ENCODE measurements around the gene NEURL1B. TPM values are rescaled to one million over a fixed set of nuclear protein-coding genes. Genes with fewer than 3 reads are reported as not detected.

The NEURL1B gene
- total RNA-seq, 6 experiments from 2014 or later = 4.9 to 9.8 (median 6.4) TPM

DNA sequence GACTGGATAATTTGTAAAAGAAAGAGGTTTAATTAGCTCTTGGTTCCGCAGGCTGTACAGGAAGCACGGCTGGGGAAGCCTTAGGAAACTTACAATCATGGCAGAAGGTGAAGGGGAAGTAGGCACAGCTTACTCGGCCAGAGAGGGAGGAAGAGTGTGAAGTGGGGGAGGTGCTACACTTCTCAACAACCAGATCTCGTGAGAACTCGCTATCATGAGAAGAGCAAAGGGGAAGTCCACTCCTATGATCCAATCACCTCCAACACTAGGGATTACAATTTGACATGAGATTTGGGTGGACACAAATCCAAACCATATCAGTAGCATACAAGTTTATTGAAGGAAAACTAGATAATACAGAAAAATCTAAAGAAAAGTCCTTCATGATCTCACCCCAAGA, 39.9 kb downstream of the NEURL1B start:
- ATAC-seq (peak in 2 of 4 donors; percentile 18 to 29), DNase-seq (no peak)
- intact Hi-C loops (cut with DNase I) = no loop called here
- WGBS (ENCODE audit: insufficient coverage, low coverage, low lambda C conversion rate, missing lambda C conversion rate) = 49% methylated on average over 5 of the region's 5 CpGs
- no peak overlapping the region for H3K4me3 ChIP-seq
- no peaks in the 10 kb centered on the region for H3K4me1 ChIP-seq
- H3K9me3 ChIP-seq = no peaks in the 10 kb centered on the region
- H3K36me3 ChIP-seq = no peaks in the 10 kb centered on the region
- no peak overlapping the region for H3K27ac ChIP-seq
- no peaks in the 10 kb centered on the region for H3K27me3 ChIP-seq
- TF ChIP-seq POLR2A (IDR thresholded peaks at IDR 0.05) = no peak
- TF ChIP-seq, protein P1, sequence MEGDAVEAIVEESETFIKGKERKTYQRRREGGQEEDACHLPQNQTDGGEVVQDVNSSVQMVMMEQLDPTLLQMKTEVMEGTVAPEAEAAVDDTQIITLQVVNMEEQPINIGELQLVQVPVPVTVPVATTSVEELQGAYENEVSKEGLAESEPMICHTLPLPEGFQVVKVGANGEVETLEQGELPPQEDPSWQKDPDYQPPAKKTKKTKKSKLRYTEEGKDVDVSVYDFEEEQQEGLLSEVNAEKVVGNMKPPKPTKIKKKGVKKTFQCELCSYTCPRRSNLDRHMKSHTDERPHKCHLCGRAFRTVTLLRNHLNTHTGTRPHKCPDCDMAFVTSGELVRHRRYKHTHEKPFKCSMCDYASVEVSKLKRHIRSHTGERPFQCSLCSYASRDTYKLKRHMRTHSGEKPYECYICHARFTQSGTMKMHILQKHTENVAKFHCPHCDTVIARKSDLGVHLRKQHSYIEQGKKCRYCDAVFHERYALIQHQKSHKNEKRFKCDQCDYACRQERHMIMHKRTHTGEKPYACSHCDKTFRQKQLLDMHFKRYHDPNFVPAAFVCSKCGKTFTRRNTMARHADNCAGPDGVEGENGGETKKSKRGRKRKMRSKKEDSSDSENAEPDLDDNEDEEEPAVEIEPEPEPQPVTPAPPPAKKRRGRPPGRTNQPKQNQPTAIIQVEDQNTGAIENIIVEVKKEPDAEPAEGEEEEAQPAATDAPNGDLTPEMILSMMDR (IDR thresholded peaks at IDR 0.05) = no peak

DNA sequence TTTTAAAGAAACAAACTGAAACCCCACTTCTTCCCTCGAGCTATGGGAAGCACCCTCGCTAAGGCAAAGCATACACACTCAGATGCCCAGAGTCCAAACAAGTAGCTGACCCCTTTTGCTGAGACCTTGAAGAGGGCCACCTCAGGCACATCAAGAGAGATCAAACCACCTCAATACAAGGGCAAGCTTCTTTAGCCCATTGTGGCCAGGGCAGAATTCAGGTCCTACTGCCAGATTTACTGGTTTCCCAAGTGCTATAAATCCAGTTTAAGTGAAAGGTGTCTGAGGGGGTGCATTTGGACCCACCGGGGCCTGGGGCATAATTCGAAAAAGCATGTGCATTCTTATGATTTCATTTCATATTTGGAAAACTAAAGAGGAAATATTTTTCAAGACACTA, 40.4 kb downstream of the NEURL1B start:
- DNase-seq (no peak), ATAC-seq (no peak)
- 73% methylated on average over 4 of the region's 4 CpGs for WGBS (ENCODE audit: insufficient coverage, low coverage, low lambda C conversion rate, missing lambda C conversion rate)
- Histone ChIP-seq H3K9me3 (no peaks in the 10 kb centered on the region), H3K4me1 (no peaks in the 10 kb centered on the region), H3K4me3 (no peak overlapping the region), H3K27me3 (no peaks in the 10 kb centered on the region), H3K27ac (no peak overlapping the region), H3K36me3 (no peaks in the 10 kb centered on the region)
- no peak for TF ChIP-seq POLR2A (IDR thresholded peaks at IDR 0.05)
- TF ChIP-seq, protein P1 (IDR thresholded peaks at IDR 0.05) = no peak
- intact Hi-C loops (cut with DNase I) = no loop called here

DNA sequence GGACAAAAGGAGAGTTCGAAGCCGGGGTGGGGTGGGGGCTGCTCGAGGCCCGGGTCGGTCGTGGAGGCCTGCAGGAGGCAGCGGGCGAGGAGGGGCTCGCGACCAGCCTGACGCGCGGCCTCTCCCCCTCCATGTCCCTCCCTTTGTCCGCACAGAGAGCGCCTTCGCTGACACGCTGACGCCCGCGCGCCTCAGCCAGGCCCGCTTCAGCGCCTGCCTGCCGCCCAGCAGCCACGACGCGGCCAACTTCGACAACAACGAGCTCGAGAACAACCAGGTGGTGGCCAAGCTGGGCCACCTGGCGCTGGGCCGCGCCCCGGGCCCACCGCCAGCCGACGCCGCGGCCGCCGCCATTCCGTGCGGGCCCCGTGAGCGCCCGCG, 42.2 kb downstream of the NEURL1B start:
- Histone ChIP-seq H3K27me3 (no peaks in the 10 kb centered on the region), H3K4me3 (no peak overlapping the region), H3K27ac (no peak overlapping the region), H3K4me1 (no peaks in the 10 kb centered on the region), H3K9me3 (no peaks in the 10 kb centered on the region), H3K36me3 (no peaks in the 10 kb centered on the region)
- TF ChIP-seq, protein P1 (IDR thresholded peaks at IDR 0.05) = no peak
- no peak for TF ChIP-seq POLR2A (IDR thresholded peaks at IDR 0.05)
- intact Hi-C loops (cut with DNase I) = no loop called here
- ATAC-seq (no peak), DNase-seq (no peak)
- WGBS (ENCODE audit: insufficient coverage, low coverage, low lambda C conversion rate, missing lambda C conversion rate) = 74% methylated on average over 13 of the region's 47 CpGs

DNA sequence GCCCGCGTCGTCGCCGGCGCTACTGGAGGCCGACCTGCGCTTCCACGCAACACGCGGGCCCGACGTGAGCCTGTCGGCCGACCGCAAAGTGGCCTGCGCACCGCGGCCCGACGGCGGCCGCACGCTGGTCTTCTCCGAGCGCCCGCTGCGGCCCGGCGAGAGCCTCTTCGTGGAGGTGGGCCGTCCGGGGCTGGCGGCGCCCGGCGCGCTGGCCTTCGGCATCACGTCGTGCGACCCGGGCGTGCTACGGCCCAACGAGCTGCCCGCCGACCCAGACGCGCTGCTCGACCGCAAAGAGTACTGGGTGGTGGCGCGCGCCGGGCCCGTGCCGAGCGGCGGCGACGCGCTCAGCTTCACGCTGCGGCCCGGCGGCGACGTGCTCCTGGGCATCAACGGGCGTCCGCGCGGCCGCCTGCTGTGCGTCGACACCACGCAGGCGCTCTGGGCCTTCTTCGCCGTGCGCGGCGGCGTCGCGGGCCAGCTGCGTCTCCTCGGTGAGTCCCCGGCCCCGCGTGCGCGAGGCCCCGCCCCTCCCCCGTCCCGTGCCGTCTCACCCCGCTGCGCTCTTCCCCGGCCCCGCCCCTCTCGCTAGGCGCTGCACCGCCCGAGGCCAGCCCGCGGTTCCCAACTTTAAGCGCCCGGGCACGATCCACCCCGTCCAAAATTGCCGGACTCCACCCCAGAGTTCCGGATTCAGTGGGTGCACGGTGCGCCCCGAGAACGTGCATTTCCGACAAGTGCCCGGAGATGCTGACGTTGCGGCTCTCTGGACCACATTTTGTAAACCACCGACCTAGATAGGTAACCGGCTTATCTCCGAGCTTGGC, 42.8 kb downstream of the NEURL1B start:
- 49% methylated on average over 22 of the region's 125 CpGs for WGBS (ENCODE audit: insufficient coverage, low coverage, low lambda C conversion rate, missing lambda C conversion rate)
- intact Hi-C loops (cut with DNase I) = no loop called here
- no peaks in the 10 kb centered on the region for H3K27me3 ChIP-seq
- no peak overlapping the region for H3K4me3 ChIP-seq
- peak in 3 of 4 donors; percentile 17 to 54 (median 32) for ATAC-seq
- no peaks in the 10 kb centered on the region for H3K36me3 ChIP-seq
- no peak for DNase-seq
- no peak overlapping the region for H3K27ac ChIP-seq
- TF ChIP-seq, protein P1 (IDR thresholded peaks at IDR 0.05) = no peak
- TF ChIP-seq POLR2A (IDR thresholded peaks at IDR 0.05) = no peak
- H3K4me1 ChIP-seq = no peaks in the 10 kb centered on the region
- H3K9me3 ChIP-seq = no peaks in the 10 kb centered on the region

Measured in right lobe of liver (tissue), 6 donors.